Erythroblast (primary cell): Measurements from ENCODE around the gene ALKBH4.
"Not testable (repeated sequence)": the region's sequence is repeated elsewhere in the genome, so short reads cannot be mapped to it uniquely, and the experiment has no call there.

ENCODE experiments used
- DNase-seq, 2 experiments: peaks; one replicate each; lab custom pipeline; 2025; lab: John Stamatoyannopoulos, UW
- GATA1 ChIP-seq: IDR thresholded peaks from 2 replicates; pipeline ENCODE4 v1.6.1; 2011; ENCODE audit warnings: low read depth, mild to moderate bottlenecking, control low read depth, low read length, moderate library complexity
- POLR2A ChIP-seq: IDR thresholded peaks from 2 replicates; pipeline ENCODE4 v1.6.1; 2011; ENCODE audit warnings: mild to moderate bottlenecking, low read length

The ALKBH4 gene

GRCh38 chr7:102409340-102409739 lies 55.3 kb downstream of the ALKBH4 start:
- DNase-seq = no peak
- no peak for TF ChIP-seq POLR2A
- no peak for TF ChIP-seq GATA1

- DNase-seq = not testable (repeated sequence)
These were observed 56.1 kb downstream of the ALKBH4 start for GRCh38 chr7:102408530-102408929.

GRCh38 chr7:102407910-102408309 lies 56.8 kb downstream of the ALKBH4 start:
- TF ChIP-seq GATA1 = no peak
- TF ChIP-seq POLR2A = no peak
- no peak for DNase-seq
